Right atrium auricular region (tissue), 2 donors: ENCODE results near the gene SLC4A1. TPM values are rescaled to one million over a fixed set of nuclear protein-coding genes. Genes with fewer than 3 reads are reported as not detected.

Source experiments
- DNase-seq: peaks from one replicate; pipeline ENCODE4 v3.0.0-alpha.2; 2019; ENCODE audit warnings: low spot score
- H3K27ac ChIP-seq, 2 donors: fragments of 200-600 bp; sonication (generic); 1 replicate in 1 of 2; 2 replicates in 1 of 2; pipeline ENCODE4 v1.5.1; 2016 to 2019
- H3K27me3 ChIP-seq, 2 donors: fragments of 200-600 bp; sonication (generic); one replicate each; pipeline versions ENCODE4 v1.5.1 to v1.6.0; 2017 to 2019
- H3K36me3 ChIP-seq: fragments of 200-600 bp; sonication (generic); one replicate; pipeline ENCODE4 v1.5.1; 2016
- H3K4me1 ChIP-seq, 2 donors: fragments of 200-600 bp; sonication (generic); one replicate each; pipeline versions ENCODE4 v1.5.1 to v1.6.0; 2017 to 2019
- H3K4me3 ChIP-seq, 2 donors: fragments of 200-600 bp; sonication (generic); 1 replicate in 1 of 2; 2 replicates in 1 of 2; pipeline ENCODE4 v1.5.1; 2017 to 2019; ENCODE audit warnings: mild to moderate bottlenecking in 1 of 2, moderate library complexity in 1 of 2
- H3K9me3 ChIP-seq, 2 donors: fragments of 200-600 bp; sonication (generic); one replicate each; pipeline ENCODE4 v1.5.1; 2019
- total RNA-seq, 2 donors: library from RNA; depleted of rRNA; stranded (reverse); fragments of >200 nt; gene quantifications; one replicate each; pipeline ENCODE4 v1.1.0, GENCODE V29; 2016
- TF ChIP-seq, protein P1 (sequence below), 2 donors: fragments of 200-600 bp; sonication (generic); IDR thresholded peaks; one replicate each; pipeline ENCODE4 v1.5.1; 2019; ENCODE audit warnings: antibody characterized with exemption in 2 of 2

The SLC4A1 gene
- total RNA-seq, 2 donors from 2014 or later = 0.47 to 1.1 TPM

GRCh38 chr17:44210342-44211192 lies 57.4 kb downstream of the SLC4A1 start:
- peak overlapping the region; percentile 47 to 56 for H3K27ac ChIP-seq
- no peaks in the 10 kb centered on the region for H3K9me3 ChIP-seq
- H3K4me3 ChIP-seq = no peak overlapping the region
- peak; percentile 92 for DNase-seq
- TF ChIP-seq, protein P1, sequence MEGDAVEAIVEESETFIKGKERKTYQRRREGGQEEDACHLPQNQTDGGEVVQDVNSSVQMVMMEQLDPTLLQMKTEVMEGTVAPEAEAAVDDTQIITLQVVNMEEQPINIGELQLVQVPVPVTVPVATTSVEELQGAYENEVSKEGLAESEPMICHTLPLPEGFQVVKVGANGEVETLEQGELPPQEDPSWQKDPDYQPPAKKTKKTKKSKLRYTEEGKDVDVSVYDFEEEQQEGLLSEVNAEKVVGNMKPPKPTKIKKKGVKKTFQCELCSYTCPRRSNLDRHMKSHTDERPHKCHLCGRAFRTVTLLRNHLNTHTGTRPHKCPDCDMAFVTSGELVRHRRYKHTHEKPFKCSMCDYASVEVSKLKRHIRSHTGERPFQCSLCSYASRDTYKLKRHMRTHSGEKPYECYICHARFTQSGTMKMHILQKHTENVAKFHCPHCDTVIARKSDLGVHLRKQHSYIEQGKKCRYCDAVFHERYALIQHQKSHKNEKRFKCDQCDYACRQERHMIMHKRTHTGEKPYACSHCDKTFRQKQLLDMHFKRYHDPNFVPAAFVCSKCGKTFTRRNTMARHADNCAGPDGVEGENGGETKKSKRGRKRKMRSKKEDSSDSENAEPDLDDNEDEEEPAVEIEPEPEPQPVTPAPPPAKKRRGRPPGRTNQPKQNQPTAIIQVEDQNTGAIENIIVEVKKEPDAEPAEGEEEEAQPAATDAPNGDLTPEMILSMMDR (IDR thresholded peaks at IDR 0.05) = peak; percentile 96 to 100
- H3K27me3 ChIP-seq = no peaks in the 10 kb centered on the region
- peaks cover 64% of the 10 kb centered on the region for H3K36me3 ChIP-seq
- H3K4me1 ChIP-seq = peaks cover 0 to 15% of the 10 kb centered on the region in 2 donors

DNA sequence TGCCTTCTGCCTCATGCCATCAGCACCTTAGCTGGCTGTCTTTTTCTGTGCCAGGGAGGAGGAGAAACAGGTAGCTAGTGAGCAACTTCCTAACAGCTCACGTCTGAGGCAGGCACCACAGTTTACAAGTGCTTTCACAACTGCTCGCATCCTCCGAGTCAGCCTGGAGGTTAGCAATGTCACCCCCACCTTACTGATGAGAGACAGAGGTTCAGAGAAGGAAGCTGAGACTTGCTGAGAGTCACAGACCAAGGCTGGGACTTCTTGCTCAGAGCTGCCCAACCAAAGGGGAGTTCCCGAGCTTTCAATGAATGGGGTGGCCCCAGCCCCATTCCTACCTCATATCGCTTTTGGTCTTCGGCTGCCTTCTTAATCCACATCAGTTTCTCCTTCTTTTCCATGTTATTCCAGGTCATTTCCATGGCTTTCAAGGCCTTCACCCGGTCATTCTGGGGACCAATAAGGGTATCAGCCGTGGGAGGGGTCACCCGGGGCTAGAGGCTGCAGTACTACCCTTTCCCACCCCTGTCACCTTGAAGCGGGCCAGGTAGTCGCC lies 58.1 kb downstream of the SLC4A1 start:
- Histone ChIP-seq H3K27ac (peak overlapping the region; percentile 47 to 56), H3K36me3 (peaks cover 57% of the 10 kb centered on the region), H3K27me3 (no peaks in the 10 kb centered on the region), H3K9me3 (no peaks in the 10 kb centered on the region), H3K4me1 (peaks cover 0 to 15% of the 10 kb centered on the region in 2 donors), H3K4me3 (no peak overlapping the region)
- TF ChIP-seq, protein P1 (IDR thresholded peaks at IDR 0.05) = no peak
- DNase-seq = no peak

GRCh38 chr17:44207743-44208142 lies 60.2 kb downstream of the SLC4A1 start:
- no peaks in the 10 kb centered on the region for H3K9me3 ChIP-seq
- H3K36me3 ChIP-seq = peaks cover 47% of the 10 kb centered on the region
- TF ChIP-seq, protein P1 (IDR thresholded peaks at IDR 0.05) = no peak
- H3K27me3 ChIP-seq = no peaks in the 10 kb centered on the region
- no peak overlapping the region for H3K27ac ChIP-seq
- no peak for DNase-seq
- peaks cover 0 to 32% of the 10 kb centered on the region in 2 donors for H3K4me1 ChIP-seq
- H3K4me3 ChIP-seq = no peak overlapping the region

GRCh38 chr17:44207319-44207718 lies 60.6 kb downstream of the SLC4A1 start:
- H3K27me3 ChIP-seq = no peaks in the 10 kb centered on the region
- TF ChIP-seq, protein P1 (IDR thresholded peaks at IDR 0.05) = no peak
- no peaks in the 10 kb centered on the region for H3K9me3 ChIP-seq
- no peak overlapping the region for H3K4me3 ChIP-seq
- H3K36me3 ChIP-seq = peaks cover 47% of the 10 kb centered on the region
- H3K27ac ChIP-seq = no peak overlapping the region
- no peak for DNase-seq
- H3K4me1 ChIP-seq = peaks cover 0 to 32% of the 10 kb centered on the region in 2 donors

DNA sequence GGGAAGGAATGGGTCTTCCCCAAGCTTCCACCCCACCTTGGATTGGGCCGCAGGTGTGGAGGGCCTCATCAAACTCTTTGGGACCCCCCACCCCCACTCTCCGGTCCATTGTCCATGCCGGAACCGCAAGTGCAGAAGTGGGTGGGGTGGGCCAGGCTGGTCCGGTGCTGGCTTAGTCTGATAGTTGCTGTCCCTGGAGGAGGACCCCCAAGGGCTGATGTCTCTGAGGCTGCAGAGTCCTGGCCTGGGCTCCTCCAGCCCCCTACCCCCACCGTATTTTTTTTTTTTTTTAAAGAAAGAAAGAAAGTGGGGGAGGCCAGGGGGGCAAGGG lies 61.1 kb downstream of the SLC4A1 start:
- no peaks in the 10 kb centered on the region for H3K9me3 ChIP-seq
- peaks cover 0 to 32% of the 10 kb centered on the region in 2 donors for H3K4me1 ChIP-seq
- no peak overlapping the region for H3K4me3 ChIP-seq
- TF ChIP-seq, protein P1 (IDR thresholded peaks at IDR 0.05) = no peak
- peaks cover 47% of the 10 kb centered on the region for H3K36me3 ChIP-seq
- H3K27me3 ChIP-seq = no peaks in the 10 kb centered on the region
- no peak overlapping the region for H3K27ac ChIP-seq
- DNase-seq = no peak
